GM21786 (cell line): ENCODE data around the gene RNF34.
A peak's percentile ranks its signal among the peaks of the same experiment; 100 is the strongest.

ENCODE experiments used
- ATAC-seq: cut with Tn5 transposase; IDR thresholded peaks from one replicate; pipeline ENCODE4 v1.9.1; 2021; ENCODE audit not compliant: unreplicated experiment

RNF34 gene

DNA sequence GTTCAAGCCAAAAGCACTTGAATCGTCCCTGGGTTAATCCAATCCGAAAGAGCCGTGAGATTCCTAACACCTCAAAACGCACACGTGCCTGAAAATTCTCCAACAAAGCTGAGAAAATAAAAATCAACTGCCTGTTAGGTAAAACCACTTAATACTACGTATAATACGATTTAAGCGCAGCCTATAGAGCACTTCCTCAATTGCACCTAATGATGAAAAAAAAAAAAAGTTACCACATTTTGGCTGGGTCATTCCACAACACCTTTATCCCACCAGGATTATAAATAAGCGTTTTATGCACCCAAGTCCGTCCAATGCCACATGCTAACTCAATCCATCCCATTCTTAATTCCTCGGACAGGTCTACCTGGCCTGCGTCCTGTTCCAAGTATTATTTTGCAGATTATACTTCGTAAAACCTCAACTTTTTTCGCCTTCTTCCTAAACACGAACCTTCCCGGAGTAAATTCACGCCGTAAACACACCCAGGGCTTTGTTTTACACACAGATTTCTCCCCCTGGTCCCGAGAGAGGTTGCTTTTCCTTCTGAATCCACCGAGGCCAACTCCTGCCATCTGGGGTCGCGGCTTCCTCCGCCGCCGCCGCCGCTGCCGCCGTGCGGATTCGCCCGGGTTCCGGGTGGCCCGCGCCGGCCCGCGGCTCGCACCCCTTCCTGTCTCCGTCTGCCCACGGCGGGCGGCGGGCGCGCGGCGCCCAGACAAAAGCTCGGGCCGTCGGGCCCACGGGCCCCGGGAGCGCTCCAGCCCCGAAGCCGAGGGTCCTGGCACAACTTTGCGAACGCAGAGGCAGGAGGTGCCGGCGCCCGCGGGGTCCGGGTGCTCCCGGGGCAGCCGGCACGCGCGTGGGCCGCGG lies 66.2 kb downstream of the RNF34 start:
- no peak for ATAC-seq

DNA sequence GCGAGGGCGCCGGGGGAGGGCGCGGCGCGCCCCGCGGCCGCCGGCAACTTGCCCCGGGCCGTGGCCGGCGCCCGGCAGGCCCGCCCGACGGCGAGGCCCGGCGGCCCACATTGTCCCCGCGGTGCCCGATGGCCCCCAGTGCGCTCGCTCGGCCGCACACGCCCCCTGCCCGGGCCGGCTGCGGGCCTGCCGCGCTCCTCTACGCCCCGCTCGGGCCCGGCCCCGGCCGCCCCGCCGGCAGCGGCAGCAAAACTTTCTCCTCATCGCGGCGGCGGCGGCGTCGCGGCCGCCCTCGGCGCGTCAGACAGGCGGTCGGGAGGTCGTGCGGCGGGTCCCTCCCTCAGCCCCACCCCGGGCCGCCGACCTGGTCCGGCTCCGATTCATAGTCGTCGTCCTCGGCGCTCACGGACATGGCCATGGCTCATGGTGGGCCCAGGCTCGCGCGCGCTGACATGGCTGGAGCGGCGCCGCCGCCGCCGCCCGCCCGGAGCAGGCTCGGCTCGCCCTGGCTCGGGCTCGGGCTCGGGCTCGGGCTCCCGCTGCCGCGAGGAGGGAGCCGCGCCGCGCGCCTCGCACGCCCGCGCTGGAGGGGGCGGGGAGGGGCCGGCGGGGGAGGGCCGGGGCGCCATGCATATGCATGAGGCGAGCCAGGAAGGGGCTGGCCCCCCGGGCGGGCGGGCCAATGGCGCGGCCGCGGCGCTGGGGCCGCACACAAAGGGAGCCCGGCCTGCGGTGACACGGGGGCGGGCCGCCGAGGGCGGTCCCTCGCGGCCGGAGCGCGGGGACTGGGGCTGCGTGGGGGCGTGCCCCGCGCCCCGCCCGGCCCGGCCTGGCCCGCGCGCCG lies 67.1 kb downstream of the RNF34 start:
- ATAC-seq, result peak; percentile 86

DNA sequence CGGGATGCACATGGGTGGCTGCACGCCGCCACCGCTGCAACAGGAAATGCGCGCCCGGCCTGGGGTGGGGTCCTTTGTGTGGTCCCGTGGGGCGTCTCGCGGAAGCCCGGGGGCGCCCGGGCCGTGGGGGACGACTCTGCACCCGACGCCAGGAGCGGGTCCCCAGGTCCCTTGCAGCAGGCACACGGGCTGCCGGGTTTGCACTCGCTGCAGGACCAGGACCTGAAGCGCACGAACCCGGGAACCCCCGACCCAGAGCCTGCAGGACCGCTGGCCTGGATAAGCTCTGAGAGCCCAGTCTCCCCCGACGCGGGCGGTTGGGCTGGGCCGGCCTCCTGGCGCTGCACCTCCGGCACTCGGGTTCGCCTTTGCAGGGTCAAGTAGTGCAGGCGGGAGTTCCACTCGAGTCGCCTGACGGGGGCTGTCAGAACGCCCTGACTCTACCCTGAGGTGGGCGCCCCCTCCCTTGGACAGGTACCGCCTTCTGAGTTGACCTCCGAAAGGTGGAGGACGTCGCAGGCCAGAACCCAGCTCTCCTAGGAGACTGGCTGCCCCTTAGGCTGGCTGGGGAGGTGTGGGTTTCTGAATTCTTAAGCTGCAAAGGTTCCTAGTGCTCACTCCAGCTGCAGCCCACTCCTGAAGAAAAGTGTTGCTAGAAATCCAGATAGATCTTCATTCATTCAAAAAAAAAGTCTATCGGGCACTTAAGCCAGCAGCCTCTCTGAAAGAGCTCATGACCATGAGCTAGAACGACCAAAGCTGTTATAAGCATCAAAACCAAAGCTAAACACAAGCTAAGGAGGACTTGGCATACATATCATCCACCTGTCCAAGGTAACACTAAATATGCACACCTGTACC lies 68.0 kb downstream of the RNF34 start:
- peak; percentile 14 for ATAC-seq

DNA sequence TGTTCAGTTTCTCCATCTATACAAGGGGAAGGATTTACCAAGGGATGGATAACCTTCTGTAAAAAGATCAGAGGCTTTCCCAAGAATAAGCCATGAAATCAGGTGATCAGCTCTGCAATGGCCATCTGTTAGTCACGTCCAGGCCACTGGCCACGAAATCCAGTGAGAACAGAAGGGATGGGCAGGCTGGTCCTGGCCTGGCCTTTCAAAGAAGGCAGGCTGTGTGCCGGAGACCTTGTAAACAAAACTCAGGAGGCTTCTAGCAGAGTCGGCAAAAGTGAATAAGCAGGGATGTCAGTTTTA lies 68.5 kb downstream of the RNF34 start:
- ATAC-seq, result no peak

DNA sequence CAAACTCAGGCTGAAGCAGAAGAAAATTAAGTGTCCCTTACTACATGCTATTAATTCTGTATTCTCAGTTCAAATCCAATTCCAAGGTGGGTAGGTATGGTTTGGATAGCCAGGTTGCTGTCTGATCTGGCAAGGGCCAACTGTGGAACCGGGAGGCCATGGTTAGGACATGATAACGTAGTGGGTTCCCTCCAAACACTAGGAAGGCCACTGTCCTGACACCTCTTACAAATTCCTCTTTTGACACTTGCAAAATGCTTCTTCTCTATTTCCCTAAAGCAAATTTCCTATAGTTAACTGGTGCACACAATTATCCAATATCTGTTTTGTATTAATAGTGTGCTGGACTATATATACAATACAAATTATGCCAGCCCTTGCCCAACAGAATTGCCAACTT lies 70.8 kb downstream of the RNF34 start:
- ATAC-seq, result no peak

DNA sequence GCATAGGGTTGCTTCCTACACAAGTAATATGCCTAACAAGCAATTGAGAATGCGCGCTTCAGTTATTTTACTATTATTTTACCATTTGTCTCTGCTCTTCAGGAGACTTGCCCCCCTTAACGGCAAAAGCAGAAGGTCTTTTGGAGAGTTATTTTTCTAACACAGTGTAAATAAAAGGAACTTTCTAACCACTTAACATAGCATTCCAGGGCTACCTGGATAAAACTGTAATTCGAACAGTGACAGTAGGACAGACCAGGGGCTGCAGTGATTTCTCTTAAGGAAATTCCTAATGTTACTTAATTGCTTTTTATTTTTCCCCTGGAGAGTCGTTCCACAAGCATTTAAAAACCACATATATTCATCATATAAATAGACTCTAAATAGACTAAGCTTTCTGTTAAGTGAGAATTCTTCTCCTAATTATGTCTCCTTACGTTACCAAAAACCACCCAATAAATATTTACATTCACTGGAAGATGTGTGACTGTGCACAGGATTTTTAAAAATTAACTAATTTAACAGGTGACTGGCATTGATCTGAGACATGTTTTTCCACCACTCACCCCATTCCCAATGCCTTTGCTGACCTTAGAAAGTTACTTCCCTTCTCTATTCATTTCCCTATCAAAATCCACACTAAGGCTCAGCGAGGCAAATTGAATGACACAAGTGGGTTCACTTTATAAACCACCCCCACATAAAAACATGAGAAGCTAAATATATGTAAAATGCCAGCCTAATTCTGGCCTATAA lies 72.4 kb downstream of the RNF34 start:
- ATAC-seq, result no peak
